NCI-H460 (cell line): ENCODE measurements around the gene TARP.
"Not testable (repeated sequence)": the region's sequence is repeated elsewhere in the genome, so short reads cannot be mapped to it uniquely, and the experiment has no call there.

Experiments
- DNase-seq: peaks from one replicate; pipeline ENCODE4 v3.0.0-alpha.2; 2016; ENCODE audit warnings: low read depth; ENCODE audit errors: extremely low read depth

Gene TARP

GRCh38 chr7:38299275-38299931 is 26.0 kb upstream of the TARP start:
- no peak for DNase-seq

DNA sequence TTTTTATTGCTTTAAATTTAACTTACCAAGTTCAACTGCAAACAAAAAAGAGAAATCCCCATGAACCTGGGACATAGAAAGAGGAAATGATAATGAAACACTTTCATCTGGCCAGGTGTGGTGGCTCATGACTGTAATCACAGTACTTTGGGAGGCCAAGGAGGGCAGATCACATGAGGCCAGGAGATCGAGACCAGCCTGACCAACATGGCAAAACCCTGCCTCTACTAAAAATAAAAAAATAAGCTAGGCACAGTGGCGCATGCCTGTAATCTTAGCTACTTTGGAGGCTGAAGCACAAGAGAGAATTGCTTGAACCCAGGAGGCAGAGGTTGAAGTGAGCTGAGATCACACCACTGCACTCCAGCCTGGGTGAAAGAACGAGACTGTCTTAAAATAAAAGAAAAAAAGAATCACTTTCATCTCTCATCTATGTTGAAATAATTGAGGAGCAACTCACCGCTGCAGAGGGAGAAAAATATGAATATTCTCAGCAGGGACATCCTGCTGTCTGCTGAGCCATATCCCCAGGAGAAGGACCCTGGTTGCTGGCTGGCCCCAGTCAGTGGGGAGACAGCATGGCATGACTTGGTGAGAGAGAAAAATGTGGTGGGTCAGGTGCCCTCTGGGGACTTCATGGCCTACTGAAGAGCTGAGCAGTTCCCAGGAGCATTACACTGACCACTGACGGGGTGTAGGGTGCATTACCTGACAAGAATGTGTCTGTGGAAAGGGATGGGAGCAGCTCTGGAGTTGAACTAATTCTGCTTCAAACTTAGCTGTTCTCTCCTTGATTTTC is 22.8 kb upstream of the TARP start:
- DNase-seq = no peak

DNA sequence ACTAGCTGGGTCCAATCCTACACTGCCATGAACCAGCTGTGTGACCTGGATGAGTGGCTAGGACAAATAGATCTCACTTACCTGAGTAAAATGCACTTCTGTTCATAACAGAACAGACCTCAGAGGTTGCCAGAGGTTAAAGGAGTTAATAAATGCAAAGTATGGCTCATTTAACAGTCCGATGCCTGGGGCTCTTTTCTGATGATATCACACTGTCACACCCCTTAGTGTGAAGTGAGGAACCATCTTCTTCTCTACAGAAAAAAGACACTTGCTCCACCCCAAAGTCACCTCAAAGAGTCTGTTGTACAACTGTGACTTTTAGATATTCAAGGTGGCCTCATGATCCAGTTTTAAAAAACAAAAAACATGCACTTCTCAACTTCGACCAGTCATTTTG is 21.5 kb upstream of the TARP start:
- no peak for DNase-seq

- DNase-seq = no peak
Observed at GRCh38 chr7:38292442-38292841, 19.0 kb upstream of the TARP start.

DNA sequence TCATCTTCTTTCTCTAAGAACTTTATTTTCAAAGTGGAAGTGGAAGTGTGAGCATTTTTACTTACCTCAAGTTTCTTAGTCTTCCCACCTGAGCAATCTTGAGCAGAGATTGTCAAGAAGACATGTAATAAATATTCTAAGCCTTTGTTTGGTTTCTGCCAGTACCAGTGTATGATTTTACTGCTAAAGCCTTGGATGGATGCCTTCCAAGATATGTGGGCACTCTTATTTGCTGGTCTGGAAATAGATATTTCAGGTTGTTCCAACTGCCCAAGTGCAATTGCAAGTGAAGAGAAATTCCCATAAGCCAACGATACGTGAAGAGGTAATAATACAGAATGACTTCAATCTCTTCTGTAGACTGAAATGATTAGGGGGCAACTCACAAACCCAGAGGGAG is 18.2 kb upstream of the TARP start:
- no peak for DNase-seq

- no peak for DNase-seq
Observed at GRCh38 chr7:38291117-38291647, 17.7 kb upstream of the TARP start.

GRCh38 chr7:38284553-38284952 is 11.1 kb upstream of the TARP start:
- DNase-seq = no peak

- no peak for DNase-seq
Observed at GRCh38 chr7:38283809-38284208, 10.4 kb upstream of the TARP start.

DNA sequence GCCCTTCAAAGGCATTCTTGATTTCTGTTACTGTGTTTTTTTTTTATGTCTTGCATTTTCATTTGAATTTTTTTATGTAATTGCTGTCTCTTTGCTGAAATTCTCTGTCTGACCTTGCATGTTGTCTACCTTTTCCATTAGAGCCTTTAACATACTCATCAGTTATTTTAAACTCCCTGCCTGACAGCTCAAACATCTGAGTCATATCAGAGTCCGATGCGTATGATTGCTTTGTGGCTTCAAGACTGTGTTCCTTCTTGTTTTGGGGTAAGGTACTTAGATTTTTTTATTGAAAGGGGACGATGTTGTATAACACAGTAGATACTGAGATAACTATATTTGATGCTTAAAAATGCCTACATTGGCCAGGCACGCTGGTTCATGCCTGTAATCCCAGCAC is 9.7 kb upstream of the TARP start:
- no peak for DNase-seq

DNA sequence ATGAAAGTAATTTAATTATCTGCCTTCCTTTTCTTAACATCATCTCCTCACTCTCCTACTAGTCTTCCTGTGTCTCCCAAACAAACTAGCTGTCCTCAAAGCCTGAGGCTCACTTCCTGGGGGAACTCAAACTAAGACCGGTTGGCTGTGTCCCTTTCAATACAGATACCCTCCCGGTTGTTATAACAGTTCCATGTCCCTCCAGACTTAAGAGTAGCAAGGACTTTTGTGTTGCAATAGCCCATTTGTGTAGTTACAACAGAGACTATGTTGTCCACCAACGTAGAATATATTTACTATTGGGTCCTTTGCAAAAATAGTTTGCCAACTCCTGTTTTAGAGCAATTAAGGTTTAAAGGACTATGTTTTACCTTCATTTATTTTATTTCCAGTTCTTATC is 8.6 kb upstream of the TARP start:
- no peak for DNase-seq

DNA sequence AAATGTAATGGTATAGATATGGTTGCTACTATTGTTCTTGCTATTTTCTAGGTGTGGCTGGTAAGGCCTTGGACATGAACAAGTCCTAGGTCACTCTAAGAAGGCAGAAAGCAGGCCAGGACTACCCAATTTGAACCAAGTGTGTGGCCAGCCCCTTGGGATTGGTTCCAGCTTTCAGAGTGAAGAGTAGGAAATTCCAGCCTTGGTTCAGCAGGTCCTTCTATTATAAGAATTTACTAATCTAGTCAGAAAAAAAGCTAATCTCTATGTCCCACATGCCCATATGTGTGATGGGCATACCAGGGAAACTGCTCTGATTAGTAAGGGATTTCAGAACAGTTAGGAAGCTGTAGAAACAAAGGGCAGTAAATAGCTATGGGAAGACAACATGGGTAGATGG is 7.8 kb upstream of the TARP start:
- no peak for DNase-seq

DNA sequence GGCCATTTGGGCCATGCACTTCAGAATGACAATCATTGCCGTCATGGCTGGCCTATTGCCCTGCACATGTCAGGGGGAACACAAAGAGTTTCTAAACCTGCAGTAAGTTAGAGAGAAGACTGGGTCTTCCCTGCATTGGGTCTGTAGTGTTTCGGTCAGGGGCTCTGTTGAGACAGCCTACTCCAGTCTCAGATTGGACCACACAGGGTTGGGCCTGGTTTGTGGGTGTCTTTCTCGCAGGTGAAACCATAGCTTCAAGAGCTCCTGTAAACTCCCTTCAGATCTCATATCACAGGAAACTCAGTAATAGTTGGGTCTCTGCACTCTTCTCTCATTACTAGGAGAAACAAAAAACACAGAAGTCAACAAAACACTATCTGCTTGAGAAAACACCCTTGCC is 7.3 kb upstream of the TARP start:
- no peak for DNase-seq

- DNase-seq = no peak
Observed at GRCh38 chr7:38280000-38280399, 6.6 kb upstream of the TARP start.

DNA sequence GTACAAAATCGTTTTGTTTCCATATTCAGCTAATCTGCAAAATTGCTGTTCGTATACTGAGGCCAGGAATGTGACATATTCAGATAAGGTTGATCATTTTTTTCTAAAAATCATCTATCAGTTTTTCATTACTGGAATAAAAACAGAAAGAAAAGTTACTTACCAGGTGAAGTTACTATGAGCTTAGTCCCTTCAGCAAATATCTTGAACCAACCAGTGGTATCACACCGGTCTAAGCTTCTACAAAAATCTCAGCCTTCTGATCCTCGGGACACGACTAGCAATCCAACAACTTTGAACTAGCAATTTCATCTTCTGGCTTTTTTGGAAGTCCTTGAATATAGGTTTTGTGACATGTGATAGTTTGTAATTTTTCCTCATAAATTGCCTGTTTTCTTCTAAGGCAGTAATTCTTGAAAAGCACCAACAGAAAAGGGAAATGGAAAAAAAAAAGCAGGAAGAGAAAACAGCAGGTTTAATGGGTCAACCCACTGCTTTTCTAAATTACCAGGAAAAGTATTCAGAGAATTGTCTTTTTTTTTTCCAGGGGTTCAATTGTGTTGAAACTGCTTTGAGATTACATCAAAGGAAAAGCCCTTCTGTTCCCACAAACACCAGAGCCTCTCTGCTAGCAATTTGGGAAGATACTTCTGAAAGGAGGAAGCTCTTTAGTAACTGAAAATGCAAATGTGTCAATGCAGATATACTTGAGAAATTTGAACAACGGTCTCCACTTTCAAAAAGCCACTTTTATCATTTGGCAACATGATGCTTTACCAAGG is 2.9 kb upstream of the TARP start:
- DNase-seq = no peak

GRCh38 chr7:38274927-38275620 is 1.6 kb upstream of the TARP start:
- no peak for DNase-seq

DNA sequence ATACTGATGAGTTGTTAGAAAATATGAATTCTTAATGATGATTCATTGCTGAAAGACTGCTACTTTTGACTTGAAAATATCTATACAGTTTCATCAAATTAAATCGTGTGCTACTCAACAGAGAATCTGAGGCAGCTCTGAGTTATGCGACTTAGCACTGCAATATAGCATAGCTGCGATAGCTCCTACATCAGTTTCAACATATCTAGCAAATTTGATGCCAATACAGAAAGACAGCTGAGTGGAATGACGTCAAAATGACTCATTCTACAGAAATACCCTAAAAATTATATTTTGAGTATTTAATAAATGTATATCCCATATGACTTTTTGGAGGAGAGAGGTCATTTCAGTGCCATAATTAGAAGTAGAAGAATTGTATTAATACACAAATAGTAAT is 1.1 kb upstream of the TARP start:
- no peak for DNase-seq

DNA sequence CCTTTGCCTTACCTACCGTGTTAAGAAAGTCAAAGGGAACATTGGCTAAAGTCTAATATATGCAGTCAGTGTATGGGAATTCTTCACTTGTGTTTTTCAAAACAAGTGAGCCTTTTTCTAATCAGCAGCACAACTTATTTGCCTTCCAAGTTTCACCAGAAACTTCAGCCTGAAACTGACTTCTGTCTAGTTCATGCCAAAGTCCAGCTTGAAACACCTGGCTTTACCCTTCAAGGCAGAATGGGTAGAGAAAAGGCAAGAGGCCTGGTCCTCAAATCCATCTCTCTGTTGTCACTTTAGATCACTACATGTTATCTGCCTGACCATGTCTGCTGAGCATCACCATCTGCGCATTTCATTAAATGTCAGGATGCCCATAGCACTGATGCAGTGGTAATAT is 3.0 kb downstream of the TARP start:
- not testable (repeated sequence) for DNase-seq

DNA sequence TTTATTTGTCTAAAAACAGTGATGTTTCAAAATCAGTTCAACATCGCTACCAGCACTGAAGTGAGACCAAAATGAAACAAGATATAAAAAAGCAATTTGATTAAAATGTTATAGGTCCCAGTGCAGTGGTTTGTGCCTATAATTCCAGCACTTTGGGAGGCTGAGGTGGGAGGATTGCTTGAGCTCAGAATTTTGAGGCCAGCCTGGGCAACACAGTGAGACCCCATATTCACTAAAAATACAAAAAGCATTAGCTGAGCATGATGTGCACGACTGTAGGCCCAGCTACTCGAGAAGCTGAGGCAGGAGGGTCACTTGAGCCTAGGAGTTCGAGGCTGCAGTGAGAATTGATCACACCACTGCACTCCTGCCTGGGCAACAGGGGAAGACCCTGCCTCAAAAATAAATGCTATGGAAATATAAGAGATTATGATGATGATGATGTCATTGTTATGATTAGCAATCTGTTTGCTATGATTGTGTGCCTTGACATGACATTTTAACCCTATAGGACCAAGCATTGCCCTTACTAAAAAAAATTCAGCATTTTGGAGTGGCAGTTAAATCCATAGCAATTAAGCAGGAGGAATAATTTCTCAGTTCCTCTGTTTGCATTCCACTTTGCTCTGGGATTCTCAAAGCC is 3.6 kb downstream of the TARP start:
- DNase-seq = not testable (repeated sequence)

DNA sequence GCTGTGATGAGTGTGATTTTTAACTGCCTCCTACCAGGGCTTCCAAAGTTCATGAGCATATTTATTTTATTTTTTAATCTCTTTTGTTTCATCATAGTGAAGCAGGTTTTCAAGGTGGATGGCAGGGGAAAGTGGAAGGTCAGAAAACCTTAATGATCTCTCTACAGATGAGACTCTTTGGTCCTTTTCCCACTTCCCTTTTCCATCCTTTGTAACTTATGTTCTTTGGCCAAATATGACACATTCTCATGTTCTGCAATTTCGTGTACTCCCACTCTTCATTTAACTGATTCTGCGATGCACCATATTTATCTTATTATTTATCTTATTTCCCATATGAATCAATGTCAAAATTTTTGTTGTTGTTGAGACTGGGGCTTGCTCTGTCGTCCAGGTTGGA is 7.5 kb downstream of the TARP start:
- DNase-seq = not testable (repeated sequence)

GRCh38 chr7:38264602-38265001 is 8.8 kb downstream of the TARP start:
- not testable (repeated sequence) for DNase-seq
